ENCODE results near the gene GOLM1.

Gene GOLM1

GRCh38 chr9:86046930-86047341, 52.4 kb downstream of the GOLM1 start:
- peak in 1 of 56 donors; percentile 18 for DNase-seq

GRCh38 chr9:86046071-86046636, 53.2 kb downstream of the GOLM1 start:
- DNase-seq, result no peak

- no peak for DNase-seq
These were observed 53.7 kb downstream of the GOLM1 start for GRCh38 chr9:86045654-86046053.

- no peak for DNase-seq
These were observed 55.4 kb downstream of the GOLM1 start for GRCh38 chr9:86043999-86044398.

GRCh38 chr9:86043586-86043985, 55.8 kb downstream of the GOLM1 start:
- DNase-seq, result no peak

GRCh38 chr9:86042199-86042978, 57.0 kb downstream of the GOLM1 start:
- DNase-seq, result no peak

- DNase-seq, result no peak
These were observed 58.0 kb downstream of the GOLM1 start for GRCh38 chr9:86041311-86041741.

GRCh38 chr9:86040861-86041155, 58.5 kb downstream of the GOLM1 start:
- no peak for DNase-seq

- no peak for DNase-seq
These were observed 59.1 kb downstream of the GOLM1 start for GRCh38 chr9:86039991-86040860.

GRCh38 chr9:86036555-86036954, 62.8 kb downstream of the GOLM1 start:
- DNase-seq, result no peak

- DNase-seq, result no peak
These were observed 63.4 kb downstream of the GOLM1 start for GRCh38 chr9:86035827-86036440.

- peak in 1 of 56 donors; percentile 28 for DNase-seq
These were observed 64.3 kb downstream of the GOLM1 start for GRCh38 chr9:86034863-86035734.

- DNase-seq, result no peak
These were observed 71.6 kb downstream of the GOLM1 start for GRCh38 chr9:86027767-86028166.

GRCh38 chr9:86022687-86023266, 76.6 kb downstream of the GOLM1 start:
- DNase-seq, result no peak

GRCh38 chr9:86021166-86021565, 78.2 kb downstream of the GOLM1 start:
- no peak for DNase-seq

- no peak for DNase-seq
These were observed 78.6 kb downstream of the GOLM1 start for GRCh38 chr9:86020731-86021130.

GRCh38 chr9:86009133-86009532, 90.2 kb downstream of the GOLM1 start:
- no peak for DNase-seq

- DNase-seq, result no peak
These were observed 94.0 kb downstream of the GOLM1 start for GRCh38 chr9:86005253-86005775.

GRCh38 chr9:85995599-85995998, 103.8 kb downstream of the GOLM1 start:
- DNase-seq, result no peak

GRCh38 chr9:85995097-85995496, 104.3 kb downstream of the GOLM1 start:
- DNase-seq, result no peak
